ENCODE results near the gene NDUFA3.

Gene NDUFA3

DNA sequence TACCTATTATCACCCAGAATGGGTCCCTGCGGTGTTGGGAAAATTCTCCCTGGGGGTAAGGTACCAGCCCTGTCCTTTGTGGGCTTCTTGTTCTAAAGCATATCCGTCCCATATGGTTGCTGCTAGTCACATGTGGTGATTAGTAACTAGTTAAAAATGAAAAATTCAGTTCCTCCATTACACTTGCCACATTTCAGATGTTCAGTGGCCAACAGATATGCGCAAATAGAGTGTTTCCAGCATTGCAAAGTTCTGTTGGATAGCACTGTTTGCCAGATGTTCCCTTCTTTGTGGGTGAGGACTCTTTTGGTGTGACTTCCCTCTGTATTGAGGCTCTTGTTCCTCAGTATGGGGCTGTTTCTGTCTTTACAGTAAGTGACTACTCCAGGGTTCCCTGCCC is 38.7 kb downstream of the NDUFA3 start:
- no peak for DNase-seq

DNA sequence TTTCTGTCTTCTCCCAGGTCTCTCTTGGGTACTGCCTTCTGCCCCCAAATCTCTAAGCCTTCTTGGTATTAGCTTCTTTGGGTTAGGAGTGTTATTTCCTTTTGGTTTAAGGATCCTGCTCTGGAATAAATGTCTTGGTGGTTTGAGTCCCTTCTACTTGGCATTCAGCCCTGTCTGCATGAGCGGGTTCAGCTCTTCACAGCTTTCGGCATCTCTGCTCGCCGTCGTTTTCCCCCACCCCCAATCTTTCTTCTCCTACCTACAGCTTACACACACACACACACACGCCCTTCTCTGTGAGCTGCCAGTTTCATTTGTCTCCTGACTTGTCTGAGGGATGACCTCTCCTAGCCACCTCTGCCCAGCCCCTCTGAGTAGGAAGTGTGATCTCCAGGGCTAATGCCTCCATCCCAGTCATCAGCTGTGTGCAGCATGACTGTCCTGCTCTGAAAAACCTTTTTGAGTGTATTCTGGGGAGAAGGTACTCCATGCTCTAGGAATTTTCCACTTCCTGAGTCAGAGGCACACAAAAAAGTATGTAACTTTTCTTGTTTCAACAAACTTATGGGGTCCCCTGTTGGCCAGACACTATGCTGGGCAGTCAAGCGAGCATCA is 39.6 kb downstream of the NDUFA3 start:
- no peak for DNase-seq

GRCh38 chr19:54145541-54146158 is 43.0 kb downstream of the NDUFA3 start:
- no peak for DNase-seq

GRCh38 chr19:54147676-54148075 is 45.0 kb downstream of the NDUFA3 start:
- DNase-seq, result no peak

GRCh38 chr19:54148158-54148557 is 45.5 kb downstream of the NDUFA3 start:
- DNase-seq, result no peak

DNA sequence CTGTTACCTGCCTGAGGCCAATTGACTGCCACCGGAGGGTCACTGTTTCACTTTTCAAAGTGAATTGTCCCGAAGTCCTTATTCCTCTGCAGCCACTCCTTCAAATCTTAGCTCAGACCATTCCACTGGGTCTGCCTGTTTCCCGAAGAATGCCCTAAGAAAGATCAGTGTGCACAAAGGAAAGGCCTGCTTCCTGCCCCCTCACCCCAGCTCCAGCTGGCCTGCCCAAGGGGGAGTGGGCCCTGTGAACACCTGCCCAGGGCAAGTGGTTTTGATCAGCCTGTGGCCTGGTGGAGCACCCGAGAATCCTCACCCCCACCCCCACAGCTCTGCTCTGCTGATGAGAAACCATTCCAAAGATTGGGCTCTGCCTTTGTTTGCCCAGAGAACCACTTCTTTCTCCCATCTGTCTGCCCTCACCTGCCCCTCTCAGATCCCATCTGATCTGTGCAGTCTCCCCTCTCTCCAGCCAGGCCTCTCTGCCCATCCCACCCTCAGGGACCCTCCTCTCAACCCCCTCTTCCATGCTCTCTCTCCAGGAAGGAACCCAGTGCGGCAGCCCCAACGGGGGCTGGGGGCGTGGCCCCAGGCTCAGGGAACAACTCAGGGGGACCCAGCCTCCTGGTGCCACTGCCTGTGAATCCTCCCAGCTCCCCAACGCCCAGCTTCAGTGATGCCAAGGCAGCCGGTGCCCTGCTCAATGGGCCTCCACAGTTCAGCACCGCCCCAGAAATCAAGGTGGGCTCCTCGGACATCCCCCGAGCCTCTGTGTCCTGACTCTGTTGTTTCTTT is 46.6 kb downstream of the NDUFA3 start:
- no peak for DNase-seq

DNA sequence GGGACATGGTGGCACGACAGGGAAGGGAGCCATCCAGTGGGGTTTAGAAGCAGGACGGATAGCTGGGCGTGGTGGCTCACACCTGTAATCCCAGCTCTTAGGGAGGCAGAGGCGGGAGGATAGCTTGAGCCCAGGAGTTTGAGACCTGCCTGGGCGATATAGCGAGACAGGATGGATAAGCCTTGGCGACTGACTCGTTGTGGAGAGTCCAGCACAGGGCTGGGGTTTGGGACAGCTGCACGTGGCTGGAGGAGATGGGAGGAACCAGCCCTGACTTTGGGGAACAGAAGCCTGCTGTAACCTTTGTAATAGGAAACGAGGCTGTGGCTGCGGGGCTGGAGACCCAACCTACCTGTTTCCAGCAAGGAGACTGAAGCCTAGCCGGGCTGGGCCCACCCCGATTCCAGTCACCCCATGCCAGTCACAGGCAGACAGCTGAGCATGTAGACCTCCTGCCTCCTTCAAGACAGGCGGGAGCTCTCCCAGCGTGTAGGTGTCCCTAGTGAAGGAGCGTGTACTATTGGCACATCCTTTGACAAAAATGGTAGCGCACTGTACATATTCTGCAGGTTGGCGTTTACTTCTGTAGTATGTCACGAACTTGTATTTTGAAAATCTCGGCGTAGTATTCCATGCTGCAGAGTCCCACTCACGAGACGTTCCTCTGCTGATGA is 48.8 kb downstream of the NDUFA3 start:
- no peak for DNase-seq

GRCh38 chr19:54152267-54152666 is 49.6 kb downstream of the NDUFA3 start:
- DNase-seq, result no peak

DNA sequence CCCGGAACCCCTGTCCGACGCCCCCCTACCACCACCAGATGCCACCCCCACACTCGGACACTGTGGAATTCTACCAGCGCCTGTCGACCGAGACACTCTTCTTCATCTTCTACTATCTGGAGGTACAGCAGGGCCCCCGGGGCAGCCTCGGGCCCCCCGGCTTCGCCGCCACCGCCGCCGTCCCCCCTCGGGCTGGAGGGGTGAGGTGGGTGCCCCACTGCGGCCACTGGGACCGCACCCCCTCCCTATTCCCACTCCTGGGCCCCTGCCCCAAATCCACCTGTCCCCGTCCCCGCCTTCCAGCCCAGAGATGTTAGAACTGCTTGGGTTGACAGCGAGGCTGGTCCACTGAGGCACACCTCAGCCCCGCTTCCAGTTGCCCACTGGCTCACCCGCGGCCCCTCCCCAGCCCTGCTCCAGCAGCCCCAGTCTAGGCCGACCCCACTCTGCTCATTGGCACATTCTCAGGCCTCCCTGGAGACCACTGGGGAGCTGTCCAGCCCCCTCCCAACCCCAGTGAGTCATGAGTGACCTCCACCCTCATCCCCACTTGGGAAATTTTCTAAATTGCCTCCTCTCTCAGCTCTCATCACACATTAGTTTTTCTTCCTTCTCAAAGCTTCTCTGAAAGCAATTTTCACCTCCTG is 50.3 kb downstream of the NDUFA3 start:
- no peak for DNase-seq

- no peak for DNase-seq
Observed at GRCh38 chr19:54153731-54154326, 51.2 kb downstream of the NDUFA3 start.

DNA sequence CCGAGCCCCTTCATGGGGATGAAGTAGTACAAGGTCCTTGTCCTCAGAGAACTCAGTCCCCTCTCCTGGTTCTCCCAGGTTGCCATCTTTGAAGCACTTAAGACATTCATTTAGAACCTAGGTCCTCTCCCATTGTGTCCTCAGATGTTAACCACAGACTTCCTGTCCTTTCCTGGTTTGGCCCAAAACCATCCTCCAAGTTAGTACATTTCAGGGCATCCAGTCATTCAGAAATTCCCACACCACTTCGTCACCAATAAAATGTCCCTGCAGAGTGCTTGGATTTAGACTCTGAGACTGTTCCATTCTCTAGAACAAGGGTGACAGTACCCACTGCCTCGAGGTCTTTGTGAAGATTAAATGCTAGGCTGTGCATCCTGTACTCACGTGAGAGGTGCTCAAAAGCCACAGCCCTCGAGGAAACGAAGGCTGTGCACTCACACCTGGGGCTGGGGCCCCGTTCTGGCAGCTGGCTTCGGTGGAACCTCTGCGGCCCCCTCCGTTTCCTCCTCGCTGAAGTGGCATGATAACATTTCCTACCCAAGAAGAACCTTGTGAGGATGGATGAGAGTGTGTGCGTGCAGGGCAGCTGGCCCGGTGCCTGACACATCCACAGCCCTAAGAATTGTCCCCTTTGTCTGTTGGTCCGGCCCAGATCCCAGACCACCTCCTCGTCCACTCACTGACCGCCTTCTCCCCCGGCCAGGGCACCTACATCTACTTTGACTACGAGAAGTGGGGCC is 52.1 kb downstream of the NDUFA3 start:
- DNase-seq, result no peak

GRCh38 chr19:54155694-54156093 is 53.0 kb downstream of the NDUFA3 start:
- no peak for DNase-seq

DNA sequence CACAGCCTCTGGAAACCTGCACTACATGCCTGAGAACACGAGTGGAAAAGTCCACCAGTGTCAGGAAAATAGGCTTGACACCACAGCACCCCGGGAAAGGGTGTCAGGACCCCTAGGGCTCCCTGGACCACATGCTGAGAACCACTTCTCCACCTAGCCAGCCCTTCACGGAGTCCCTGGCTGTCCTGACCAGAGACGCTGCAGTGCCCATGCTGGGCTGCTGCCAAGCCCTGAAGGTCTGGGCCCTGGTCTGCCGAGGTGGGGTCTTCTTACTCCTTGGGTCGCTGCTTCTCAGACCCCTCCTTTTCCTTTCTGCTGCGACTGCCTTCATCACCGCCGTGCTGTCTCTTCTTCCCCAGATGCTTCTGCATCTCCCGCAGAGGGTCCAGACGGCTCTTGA is 53.8 kb downstream of the NDUFA3 start:
- no peak for DNase-seq

- no peak for DNase-seq
Observed at GRCh38 chr19:54156953-54157352, 54.3 kb downstream of the NDUFA3 start.

Measured in SHP77 treated with DMSO at 0.1 percent for 48 hours (cell line).